PC-9 (cell line): ENCODE data around the gene FAM117B. TPM values are rescaled to one million over a fixed set of nuclear protein-coding genes. Genes with fewer than 3 reads are reported as not detected.

Experiments
- BruUV-seq: library from RNA; stranded (reverse); fragments of 400-500 nt; replicated peaks from 2 replicates; lab custom pipeline; 2021; lab: Mats Ljungman, UMichigan
- CTCF ChIA-PET: fragments of 300-600 bp; sonication (Branson Sonifier 250); formaldehyde crosslinking; loops from one replicate; lab custom pipeline; 2022; ENCODE audit warnings: antibody characterized with exemption; lab: Charles Lee
- POLR2A ChIA-PET: fragments of 300-600 bp; sonication (Branson Sonifier 250); formaldehyde crosslinking; loops from one replicate; lab custom pipeline; 2022; ENCODE audit warnings: antibody characterized with exemption; ENCODE audit not compliant: unreplicated experiment; lab: Charles Lee
- DNase-seq, 2 experiments: peaks; one replicate each; pipeline versions ENCODE4 v3.0.0 to v3.0.0-alpha.2; 2015 to 2022; ENCODE audit warnings: mixed read lengths in 1 of 2
- H2AFZ ChIP-seq: fragments of 200-600 bp; sonication (generic); 2 replicates; pipeline ENCODE4 v1.8.1; 2017; ENCODE audit warnings: antibody characterized with exemption
- H3F3A ChIP-seq: fragments of 200-600 bp; sonication (generic); 2 replicates; pipeline ENCODE4 v1.8.1; 2017; ENCODE audit warnings: antibody characterized with exemption, mild to moderate bottlenecking, low read depth; ENCODE audit not compliant: insufficient read depth
- H3K27ac ChIP-seq: fragments of 200-600 bp; sonication (generic); 2 replicates; pipeline ENCODE4 v1.6.1; 2016; ENCODE audit warnings: mixed run types
- H3K27me3 ChIP-seq: fragments of 200-600 bp; sonication (generic); 2 replicates; pipeline ENCODE4 v1.6.1; 2016; ENCODE audit warnings: low read depth, mixed run types; ENCODE audit not compliant: insufficient read depth
- H3K36me3 ChIP-seq: fragments of 200-600 bp; sonication (generic); 2 replicates; pipeline ENCODE4 v1.6.1; 2016; ENCODE audit warnings: low read depth, mixed run types
- H3K4me1 ChIP-seq: fragments of 200-600 bp; sonication (generic); replicated peaks from 2 replicates; pipeline ENCODE4 v1.6.1; 2016; ENCODE audit warnings: mixed run types; ENCODE audit not compliant: insufficient read depth
- H3K4me2 ChIP-seq: fragments of 200-600 bp; sonication (generic); 2 replicates; pipeline ENCODE4 v1.6.1; 2017; ENCODE audit warnings: mixed run types
- H3K4me3 ChIP-seq: fragments of 200-600 bp; sonication (generic); 2 replicates; pipeline ENCODE4 v1.6.1; 2016; ENCODE audit warnings: mixed run types
- H3K79me2 ChIP-seq: fragments of 200-600 bp; sonication (generic); 2 replicates; pipeline ENCODE4 v1.6.1; 2017; ENCODE audit warnings: low read depth, mixed run types
- H3K9me2 ChIP-seq: fragments of 200-600 bp; sonication (generic); 2 replicates; pipeline ENCODE4 v1.8.1; 2017; ENCODE audit warnings: mild to moderate bottlenecking; ENCODE audit not compliant: insufficient read depth
- H3K9me3 ChIP-seq: fragments of 200-600 bp; sonication (generic); 2 replicates; pipeline ENCODE4 v1.8.1; 2016; ENCODE audit warnings: low read depth; ENCODE audit not compliant: insufficient read depth
- H4K20me1 ChIP-seq: fragments of 200-600 bp; sonication (generic); 2 replicates; pipeline ENCODE4 v1.8.1; 2017; ENCODE audit not compliant: insufficient read depth
- CTCF ChIP-seq: fragments of 200-600 bp; sonication (generic); conservative IDR thresholded peaks from 2 replicates; pipeline ENCODE4 v1.6.1; 2017; ENCODE audit warnings: mixed run types, antibody characterized with exemption, mild to moderate bottlenecking, moderate library complexity
- EZH2 ChIP-seq: fragments of 200-600 bp; sonication (generic); IDR thresholded peaks from 2 replicates; pipeline ENCODE4 v1.8.0; 2017; ENCODE audit warnings: antibody characterized with exemption, low read depth
- intact Hi-C: fragments of 100-400 bp; cut with micrococcal nuclease; formaldehyde crosslinking; loops from one replicate; pipeline ENCODE4 v1.10.0; 2022; ENCODE audit not compliant: unreplicated experiment
- total RNA-seq: library from RNA; stranded (reverse); gene quantifications from 2 replicates; pipeline ENCODE4 v1.2.3, GENCODE V29; 2021

FAM117B gene
- total RNA-seq, 1 experiment from 2014 or later: 8.2 TPM

GRCh38 chr2:202762556-202762955, 127.8 kb downstream of the FAM117B start:
- no peaks in the 10 kb centered on the region for H3F3A ChIP-seq
- BruUV-seq: no TSS peak
- no peak for TF ChIP-seq CTCF
- no peak for TF ChIP-seq EZH2
- no peaks in the 10 kb centered on the region for H3K27me3 ChIP-seq
- H3K9me2 ChIP-seq: no peaks in the 10 kb centered on the region
- DNase-seq: no peak
- no peak overlapping the region for H3K27ac ChIP-seq
- H3K4me1 ChIP-seq: no peaks in the 10 kb centered on the region
- H3K36me3 ChIP-seq: no peaks in the 10 kb centered on the region
- H3K79me2 ChIP-seq: no peaks in the 10 kb centered on the region
- H3K4me3 ChIP-seq: no peak overlapping the region
- CTCF ChIA-PET: no interaction called here
- POLR2A ChIA-PET: no interaction called here
- H3K9me3 ChIP-seq: no peaks in the 10 kb centered on the region
- intact Hi-C loops: no loop called here
- no peaks in the 10 kb centered on the region for H4K20me1 ChIP-seq
- no peak overlapping the region for H2AFZ ChIP-seq
- no peak overlapping the region for H3K4me2 ChIP-seq

DNA sequence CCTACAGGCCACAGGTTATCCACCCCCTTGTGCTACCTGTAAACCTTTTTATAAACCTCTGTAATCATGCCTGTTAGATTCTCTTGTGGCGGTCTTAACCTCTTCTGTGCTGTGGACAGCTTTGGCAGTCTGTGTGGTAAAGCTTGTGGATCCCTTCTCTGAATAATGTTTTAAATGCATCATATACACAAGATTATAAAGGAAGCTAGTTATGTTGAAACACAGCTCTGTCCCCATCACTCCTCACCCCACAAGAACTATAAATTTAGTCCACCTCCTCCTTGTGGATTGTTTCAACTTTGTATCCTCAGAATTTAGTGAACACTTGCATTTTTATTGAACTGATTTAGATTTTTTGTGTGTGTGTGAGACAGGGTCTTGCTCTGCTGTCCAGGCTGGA, 129.1 kb downstream of the FAM117B start:
- H4K20me1 ChIP-seq: no peaks in the 10 kb centered on the region
- H3K4me3 ChIP-seq: no peak overlapping the region
- H3K79me2 ChIP-seq: no peaks in the 10 kb centered on the region
- H3K27ac ChIP-seq: no peak overlapping the region
- intact Hi-C loops: no loop called here
- no peaks in the 10 kb centered on the region for H3K36me3 ChIP-seq
- H3K4me2 ChIP-seq: no peak overlapping the region
- no peak overlapping the region for H2AFZ ChIP-seq
- H3K27me3 ChIP-seq: no peaks in the 10 kb centered on the region
- no TSS peak for BruUV-seq
- no peak for TF ChIP-seq CTCF
- no peak for TF ChIP-seq EZH2
- H3K4me1 ChIP-seq: no peaks in the 10 kb centered on the region
- H3F3A ChIP-seq: no peaks in the 10 kb centered on the region
- ChIA-PET POLR2A (no interaction called here), CTCF (no interaction called here)
- DNase-seq: no peak
- no peaks in the 10 kb centered on the region for H3K9me2 ChIP-seq
- H3K9me3 ChIP-seq: no peaks in the 10 kb centered on the region

DNA sequence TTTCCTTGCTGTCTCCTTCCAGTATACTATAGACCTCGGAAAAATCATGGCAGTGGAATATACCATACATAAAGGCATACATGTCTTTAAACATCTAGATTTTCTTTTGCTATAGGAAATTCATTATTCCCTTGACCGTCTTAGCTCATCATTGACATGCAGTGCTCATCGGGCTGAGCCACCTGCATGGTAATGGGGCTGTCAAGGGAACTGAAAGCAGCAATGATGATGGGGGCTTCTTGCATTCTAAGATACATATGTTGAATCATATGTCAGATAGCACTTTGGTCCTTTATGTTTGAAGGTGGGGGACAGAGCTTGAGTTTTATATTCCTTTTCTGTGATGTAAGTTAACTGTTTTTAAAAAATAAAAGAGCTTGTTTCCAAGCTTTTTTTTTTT, 130.2 kb downstream of the FAM117B start:
- no peak overlapping the region for H3K27ac ChIP-seq
- H3K27me3 ChIP-seq: no peaks in the 10 kb centered on the region
- no peaks in the 10 kb centered on the region for H3K9me3 ChIP-seq
- H4K20me1 ChIP-seq: no peaks in the 10 kb centered on the region
- no peaks in the 10 kb centered on the region for H3F3A ChIP-seq
- POLR2A ChIA-PET: interaction anchor here (0.5 kb wide), 1 partner anchor 201 kb away, joined by 3 read pairs; no protein-coding TSS in a partner anchor
- no peak for DNase-seq
- H3K36me3 ChIP-seq: no peaks in the 10 kb centered on the region
- intact Hi-C loops: no loop called here
- TF ChIP-seq EZH2: no peak
- TF ChIP-seq CTCF: no peak
- no peak overlapping the region for H3K4me3 ChIP-seq
- H3K9me2 ChIP-seq: no peaks in the 10 kb centered on the region
- H3K79me2 ChIP-seq: no peaks in the 10 kb centered on the region
- no peak overlapping the region for H2AFZ ChIP-seq
- CTCF ChIA-PET: no interaction called here
- H3K4me2 ChIP-seq: no peak overlapping the region
- BruUV-seq: no TSS peak
- H3K4me1 ChIP-seq: no peaks in the 10 kb centered on the region
